H9 (cell line): ENCODE measurements around the gene TMEM117. TPM values are rescaled to one million over a fixed set of nuclear protein-coding genes. Genes with fewer than 3 reads are reported as not detected.

ENCODE experiments used
- DNase-seq: peaks from one replicate; pipeline ENCODE4 v3.0.0-alpha.2; 2017
- H2AFZ ChIP-seq: one replicate; pipeline ENCODE4 v1.6.1; 2013; ENCODE audit warnings: mild to moderate bottlenecking, low read length, control low read depth, moderate library complexity
- H2AK5ac ChIP-seq: 2 replicates; pipeline ENCODE4 v1.6.1; 2013; ENCODE audit warnings: low read length, control low read depth, mixed read lengths; ENCODE audit not compliant: insufficient read length
- H2BK120ac ChIP-seq: one replicate; pipeline ENCODE4 v1.6.1; 2013; ENCODE audit warnings: low read depth, mild to moderate bottlenecking, low read length, control low read depth, inconsistent platforms; ENCODE audit not compliant: poor library complexity, severe bottlenecking
- H2BK12ac ChIP-seq: 2 replicates; pipeline ENCODE4 v1.6.1; 2013; ENCODE audit warnings: low read length, control low read depth, mixed read lengths, low read depth; ENCODE audit not compliant: insufficient read length
- H2BK15ac ChIP-seq: 2 replicates; pipeline ENCODE4 v1.6.1; 2013; ENCODE audit warnings: low read depth, low read length, control low read depth
- H2BK20ac ChIP-seq: one replicate; pipeline ENCODE4 v1.6.1; 2013; ENCODE audit warnings: low read depth, mild to moderate bottlenecking, low read length, control low read depth, inconsistent platforms; ENCODE audit not compliant: poor library complexity, severe bottlenecking
- H2BK5ac ChIP-seq: 2 replicates; pipeline ENCODE4 v1.6.1; 2013; ENCODE audit warnings: low read length, control low read depth, mixed read lengths; ENCODE audit not compliant: insufficient read length
- H3K14ac ChIP-seq: 2 replicates; pipeline ENCODE4 v1.6.1; 2013; ENCODE audit warnings: low read length, control low read depth; ENCODE audit not compliant: insufficient read depth
- H3K18ac ChIP-seq: 2 replicates; pipeline ENCODE4 v1.6.1; 2013; ENCODE audit warnings: low read depth, mild to moderate bottlenecking, mixed read lengths, low read length, control low read depth; ENCODE audit not compliant: insufficient read length
- H3K23ac ChIP-seq: 2 replicates; pipeline ENCODE4 v1.6.1; 2013; ENCODE audit warnings: low read length, control low read depth, mixed read lengths, low read depth; ENCODE audit not compliant: insufficient read length
- H3K23me2 ChIP-seq: 2 replicates; pipeline ENCODE4 v1.6.1; 2013; ENCODE audit warnings: low read depth, mild to moderate bottlenecking, mixed read lengths, low read length, control low read depth; ENCODE audit not compliant: insufficient read length, poor library complexity, severe bottlenecking
- H3K27ac ChIP-seq: 2 replicates; pipeline ENCODE4 v1.5.1; 2013; ENCODE audit warnings: low read length, control low read depth, mixed read lengths, low read depth; ENCODE audit not compliant: insufficient read length
- H3K27me3 ChIP-seq: 2 replicates; pipeline ENCODE4 v1.6.1; 2013; ENCODE audit warnings: low read length, control low read depth, inconsistent platforms; ENCODE audit not compliant: insufficient read depth
- H3K4ac ChIP-seq: 2 replicates; pipeline ENCODE4 v1.6.1; 2013; ENCODE audit warnings: low read depth, mild to moderate bottlenecking, control low read depth, inconsistent platforms, low read length, moderate library complexity
- H3K4me1 ChIP-seq: 2 replicates; pipeline ENCODE4 v1.6.1; 2013; ENCODE audit warnings: low read length, control low read depth, inconsistent platforms; ENCODE audit not compliant: insufficient read depth
- H3K4me2 ChIP-seq: 2 replicates; pipeline ENCODE4 v1.6.1; 2013; ENCODE audit warnings: low read length, control low read depth, mixed read lengths; ENCODE audit not compliant: insufficient read length, insufficient read depth
- H3K56ac ChIP-seq: 2 replicates; pipeline ENCODE4 v1.6.1; 2013; ENCODE audit warnings: low read depth, mild to moderate bottlenecking, mixed read lengths, low read length, control low read depth; ENCODE audit not compliant: insufficient read length
- H3K79me1 ChIP-seq: 2 replicates; pipeline ENCODE4 v1.6.1; 2013; ENCODE audit warnings: low read depth, mild to moderate bottlenecking, moderate library complexity, low read length, control low read depth, inconsistent platforms; ENCODE audit not compliant: insufficient read depth, poor library complexity, severe bottlenecking
- H3K79me2 ChIP-seq: 2 replicates; pipeline ENCODE4 v1.6.1; 2013; ENCODE audit warnings: low read length, control low read depth, inconsistent platforms; ENCODE audit not compliant: insufficient read depth
- H3K9ac ChIP-seq: 2 replicates; pipeline ENCODE4 v1.6.1; 2013; ENCODE audit warnings: low read length, control low read depth, mixed read lengths; ENCODE audit not compliant: insufficient read length; ENCODE audit errors: extremely low read depth
- H3K9me3 ChIP-seq: one replicate; pipeline ENCODE4 v1.6.1; 2013; ENCODE audit warnings: low read depth, low read length, inconsistent platforms; ENCODE audit not compliant: control insufficient read depth
- H3T11ph ChIP-seq: one replicate; pipeline ENCODE4 v1.6.1; 2013; ENCODE audit warnings: mild to moderate bottlenecking, low read length, control low read depth, inconsistent platforms
- H4K20me1 ChIP-seq: one replicate; pipeline ENCODE4 v1.6.1; 2013; ENCODE audit not compliant: control insufficient read depth, insufficient read length, insufficient read depth
- H4K5ac ChIP-seq: 2 replicates; pipeline ENCODE4 v1.6.1; 2013; ENCODE audit warnings: low read depth, mild to moderate bottlenecking, mixed read lengths, low read length, control low read depth; ENCODE audit not compliant: insufficient read length
- H4K8ac ChIP-seq: replicated peaks from 2 replicates; pipeline ENCODE4 v1.6.1; 2013; ENCODE audit warnings: low read length, control low read depth, mixed read lengths, low read depth; ENCODE audit not compliant: insufficient read length
- H4K91ac ChIP-seq: 2 replicates; pipeline ENCODE4 v1.6.1; 2013; ENCODE audit warnings: low read depth, mild to moderate bottlenecking, moderate library complexity, mixed read lengths, low read length, control low read depth; ENCODE audit not compliant: insufficient read length
- H3K27ac Mint-ChIP-seq, 3 experiments: 2 replicates in 2 of 3; 3 replicates in 1 of 3; pipeline ENCODE4 v1.8.0; 2020 to 2021; ENCODE audit warnings: mixed read lengths in 3 of 3, mild to moderate bottlenecking in 1 of 3, moderate library complexity in 1 of 3
- H3K27me3 Mint-ChIP-seq: 2 replicates; pipeline ENCODE4 v1.8.0; 2021; ENCODE audit warnings: low read depth, mild to moderate bottlenecking, moderate library complexity, mixed read lengths
- H3K36me3 Mint-ChIP-seq, 3 experiments: 2 replicates in 2 of 3; 3 replicates in 1 of 3; pipeline ENCODE4 v1.8.0; 2020 to 2021; ENCODE audit warnings: low read depth in 3 of 3, mixed read lengths in 3 of 3; ENCODE audit not compliant: insufficient read depth in 1 of 3
- H3K4me1 Mint-ChIP-seq, 2 experiments: 2 replicates each; pipeline ENCODE4 v1.8.0; 2020; ENCODE audit warnings: mixed read lengths in 2 of 2
- H3K4me3 Mint-ChIP-seq, 2 experiments: 2 replicates in 1 of 2; 3 replicates in 1 of 2; pipeline ENCODE4 v1.8.0; 2020 to 2021; ENCODE audit warnings: mild to moderate bottlenecking in 2 of 2, mixed read lengths in 2 of 2, moderate library complexity in 1 of 2
- H3K9me3 Mint-ChIP-seq, 2 experiments: 2 replicates in 1 of 2; 3 replicates in 1 of 2; pipeline ENCODE4 v1.8.0; 2020; ENCODE audit warnings: mild to moderate bottlenecking in 2 of 2, mixed read lengths in 2 of 2, moderate library complexity in 1 of 2
- CTCF ChIP-seq: fragments of 200-600 bp; sonication (generic); conservative IDR thresholded peaks from 3 replicates; pipeline ENCODE4 v1.8.0; 2021; ENCODE audit warnings: antibody characterized with exemption, mild to moderate bottlenecking
- WGBS: extraction: QIAGEN DNeasy Blood & Tissue Kit; methylation state at CpG from one replicate; pipeline ENCODE4 v1.1.7; 2013; ENCODE audit warnings: missing lambda C conversion rate, low lambda C conversion rate, mixed read lengths; ENCODE audit not compliant: insufficient read length; ENCODE audit errors: extremely low coverage; 5-methylcytosine and 5-hydroxymethylcytosine counted together
- total RNA-seq: library from RNA; stranded (reverse); gene quantifications from 2 replicates; pipeline ENCODE4 v1.2.1, GENCODE V29; 2021

The TMEM117 gene
- total RNA-seq, 1 experiment from 2014 or later: 1.7 TPM

GRCh38 chr12:44307506-44308168 lies 471.8 kb downstream of the TMEM117 start:
- Histone ChIP-seq H3K18ac (no peak overlapping the region), H3K23me2 (no peaks in the 10 kb centered on the region), H4K8ac (no peak overlapping the region), H4K91ac (no peak overlapping the region), H2BK20ac (no peak overlapping the region), H4K5ac (no peak overlapping the region), H3K4me2 (no peak overlapping the region), H3K79me2 (no peaks in the 10 kb centered on the region), H3K27ac (no peak overlapping the region), H3K27me3 (no peaks in the 10 kb centered on the region), H2BK120ac (no peak overlapping the region), H3K4me1 (no peaks in the 10 kb centered on the region), H3K23ac (no peak overlapping the region), H2BK15ac (no peak overlapping the region), H3T11ph (no peak overlapping the region), H3K4ac (no peak overlapping the region), H2AFZ (no peak overlapping the region), H3K9me3 (no peaks in the 10 kb centered on the region), H4K20me1 (no peaks in the 10 kb centered on the region), H3K79me1 (no peaks in the 10 kb centered on the region), H2BK12ac (no peak overlapping the region), H3K56ac (no peak overlapping the region), H3K14ac (no peak overlapping the region), H3K9ac (no peak overlapping the region), H2BK5ac (no peak overlapping the region), H2AK5ac (no peak overlapping the region)
- no peak for DNase-seq
- no peak overlapping the region for H3K27ac Mint-ChIP-seq
- peaks cover 0 to 18% (median 4%) of the 10 kb centered on the region in 3 experiments; a peak in 5 of 7 replicates for H3K36me3 Mint-ChIP-seq
- 100% methylated on average over 2 of the region's 7 CpGs for WGBS
- H3K27me3 Mint-ChIP-seq: no peaks in the 10 kb centered on the region
- no peaks in the 10 kb centered on the region for H3K4me1 Mint-ChIP-seq
- H3K9me3 Mint-ChIP-seq: peaks cover 19 to 20% of the 10 kb centered on the region in 2 experiments
- no peak for TF ChIP-seq CTCF
- H3K4me3 Mint-ChIP-seq: no peak overlapping the region
